GM12878 (cell line): Measurements from ENCODE around the gene LYPD5. TPM values are rescaled to one million over a fixed set of nuclear protein-coding genes. Genes with fewer than 3 reads are reported as not detected.

ENCODE experiments used
- ATAC-seq: fragments of 200-7000 bp; cut with Tn5 transposase; 3 replicates; pipeline ENCODE4 v1.9.1; 2020; ENCODE audit warnings: mild to moderate bottlenecking, moderate library complexity
- BruUV-seq: library from RNA; stranded (reverse); fragments of 400-500 nt; replicated peaks from 2 replicates; lab custom pipeline; 2021; lab: Mats Ljungman, UMichigan
- CTCF ChIA-PET: fragments of 300-600 bp; sonication (Branson Sonifier 250); formaldehyde crosslinking; extraction: SDS; loops from one replicate; lab custom pipeline; 2021; ENCODE audit warnings: inconsistent platforms; lab: Yijun Ruan, JAX
- POLR2A ChIA-PET: fragments of 350-600 bp; formaldehyde crosslinking; extraction: SDS; loops from one replicate; lab custom pipeline; 2021; ENCODE audit warnings: inconsistent platforms; lab: Charles Lee
- RAD21 ChIA-PET: fragments of 300-600 bp; sonication (Branson Sonifier 250); formaldehyde crosslinking; loops from one replicate; lab custom pipeline; 2023; ENCODE audit warnings: antibody characterized with exemption; ENCODE audit not compliant: unreplicated experiment; lab: Charles Lee
- SMC1A ChIA-PET: fragments of 300-600 bp; sonication (Branson Sonifier 250); formaldehyde crosslinking; loops from one replicate; lab custom pipeline; 2023; ENCODE audit not compliant: unreplicated experiment, uncharacterized antibody; lab: Charles Lee
- DNase-seq: peaks from one replicate; pipeline ENCODE4 v3.0.0-alpha.2; 2011; ENCODE audit warnings: low read depth, low spot score
- FAIRE-seq: peaks from 3 replicates; lab custom pipeline; 2011; peaks lifted over from hg19 to GRCh38; lab: Jason Lieb, UNC
- H2AFZ ChIP-seq: 2 replicates; pipeline ENCODE4 v1.6.0; 2011; ENCODE audit warnings: low read depth, low read length, control low read depth; ENCODE audit not compliant: control insufficient read depth
- H3K27ac ChIP-seq: 2 replicates; pipeline ENCODE4 v1.5.1; 2011; ENCODE audit warnings: control low read depth; ENCODE audit not compliant: control insufficient read depth, insufficient read depth
- H3K27me3 ChIP-seq, 2 experiments: replicated peaks in 1 of 2; 2 replicates each; pipeline versions ENCODE4 v1.6.0 to v1.6.1; 2011; ENCODE audit warnings: low read length in 1 of 2; ENCODE audit not compliant: control insufficient read depth in 2 of 2, insufficient read depth in 2 of 2
- H3K36me3 ChIP-seq, 2 experiments: 2 replicates each; pipeline ENCODE4 v1.5.1; 2011; ENCODE audit warnings: low read length in 1 of 2; ENCODE audit not compliant: control insufficient read depth in 2 of 2, insufficient read depth in 2 of 2
- H3K4me1 ChIP-seq: 2 replicates; pipeline ENCODE4 v1.6.1; 2011; ENCODE audit warnings: mild to moderate bottlenecking, low read length, moderate library complexity, mixed read lengths; ENCODE audit not compliant: control insufficient read depth, insufficient read depth
- H3K4me2 ChIP-seq: 2 replicates; pipeline ENCODE4 v1.6.0; 2011; ENCODE audit warnings: control low read depth; ENCODE audit not compliant: control insufficient read depth, insufficient read depth
- H3K4me3 ChIP-seq: fragments of 200-600 bp; sonication (generic); 2 replicates; pipeline ENCODE4 v1.5.1; 2016
- H3K79me2 ChIP-seq: 2 replicates; pipeline ENCODE4 v1.6.0; 2011; ENCODE audit warnings: low read length; ENCODE audit not compliant: control insufficient read depth, insufficient read depth
- H3K9ac ChIP-seq: 2 replicates; pipeline ENCODE4 v1.8.0; 2011; ENCODE audit warnings: low read length, control low read depth, mixed read lengths; ENCODE audit not compliant: control insufficient read depth, insufficient read depth
- H3K9me3 ChIP-seq: replicated peaks from 3 replicates; pipeline ENCODE4 v1.5.1; 2011; ENCODE audit warnings: mild to moderate bottlenecking, low read length; ENCODE audit not compliant: control insufficient read depth, insufficient read depth
- H4K20me1 ChIP-seq: 2 replicates; pipeline ENCODE4 v1.6.0; 2011; ENCODE audit not compliant: control insufficient read depth, insufficient read depth
- WGBS: methylation state at CpG from one replicate; pipeline ENCODE4 v1.1.6; 2016; ENCODE audit warnings: low lambda C conversion rate; ENCODE audit not compliant: insufficient replicate concordance, insufficient coverage; ENCODE audit errors: missing lambda C conversion rate; 5-methylcytosine and 5-hydroxymethylcytosine counted together
- in situ Hi-C: fragments of 300-500 bp; cut with MboI; formaldehyde crosslinking; loops from 9 replicates; pipeline ENCODE4 v1.14.3; 2018; ENCODE audit warnings: mixed read lengths
- intact Hi-C: fragments of 100-400 bp; cut with micrococcal nuclease; formaldehyde crosslinking; loops from one replicate; pipeline ENCODE4 v1.14.2; 2022; ENCODE audit not compliant: unreplicated experiment
- polyA plus RNA-seq, 11 experiments: library from polyadenylated mRNA; depleted of rRNA in 4 of 11; unstranded in 6 of 11; stranded (reverse) in 5 of 11; fragments of >200 nt; fragmentation: Nextera tagmentation in 4 of 11; fragmentation: Illumina TruSeq in 1 of 11; extraction: Ambion mirVana in 4 of 11; extraction: Trizol in 1 of 11; gene quantifications; 1 replicate in 1 of 11; 2 replicates in 10 of 11; pipeline versions ENCODE4 v1.2.1 to v1.2.3, GENCODE V29; 2011 to 2016; ENCODE audit warnings: inconsistent platforms in 2 of 11, missing spikeins in 2 of 11, low read depth in 1 of 11
- total RNA-seq, 4 experiments: library from RNA; depleted of rRNA in 3 of 4; stranded (reverse); fragments of >200 nt in 3 of 4; fragmentation: Illumina TruSeq in 1 of 4; extraction: Trizol in 1 of 4; gene quantifications; 2 replicates each; pipeline versions ENCODE4 v1.2.1 to v1.2.3, GENCODE V29; 2013 to 2021
- TF ChIP-seq, protein P1 (sequence below): IDR thresholded peaks from 2 replicates; pipeline ENCODE4 v1.6.1; 2012; ENCODE audit warnings: low read length, inconsistent platforms
- TF ChIP-seq, protein P2 (sequence below): fragments of 450-650 bp; IDR thresholded peaks from 2 replicates; pipeline ENCODE4 v1.6.1; 2017; ENCODE audit warnings: mild to moderate bottlenecking

LYPD5 gene
- total and polyA plus RNA-seq, 10 of the 15 experiments (the other 5 are each of a cell fraction or from before 2014, with no cell fraction given) = 0.04 to 2.2 (median 0.69) TPM; not detected in 1

DNA sequence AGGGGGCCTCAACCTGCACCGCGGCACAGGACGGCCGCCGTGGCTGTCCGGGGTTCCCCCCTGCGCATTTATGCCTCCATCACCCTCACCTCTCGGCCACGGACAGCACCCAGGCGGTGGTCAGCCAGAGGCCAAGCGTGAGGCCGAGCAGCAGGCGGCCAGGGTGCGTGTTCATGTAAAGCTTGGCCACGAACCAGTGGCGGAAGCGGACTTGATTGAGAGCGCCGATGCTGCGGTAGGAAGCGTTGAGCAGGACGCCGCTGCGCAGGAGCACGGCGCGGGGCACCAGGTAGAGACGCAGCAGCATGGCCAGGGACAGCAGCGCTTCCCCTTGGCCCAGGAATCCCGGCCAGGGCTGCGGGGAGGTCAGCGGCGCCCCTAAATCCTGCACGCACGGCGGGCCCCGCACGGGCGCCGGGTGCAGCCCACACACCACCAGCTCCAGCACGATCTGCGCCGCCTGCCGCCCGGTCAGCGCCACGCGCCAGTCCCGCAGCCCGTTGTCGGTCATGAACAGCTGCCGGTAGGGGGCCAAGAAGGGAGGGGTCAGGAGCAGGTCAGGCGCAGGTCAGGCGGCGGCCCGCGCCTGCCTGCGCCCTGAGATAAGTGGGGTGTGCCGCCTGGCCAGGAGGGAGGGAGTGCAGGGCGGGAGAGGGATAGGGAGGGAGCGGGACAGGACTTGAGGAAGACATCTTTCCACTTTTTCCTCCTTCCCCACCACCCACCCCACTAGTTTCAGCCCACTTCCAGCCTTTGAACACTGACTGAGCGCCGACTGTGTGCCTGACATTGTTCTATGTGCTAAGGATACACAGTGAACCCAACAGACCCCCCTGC lies 27.9 kb downstream of the LYPD5 start:
- Histone ChIP-seq H4K20me1 (no peaks in the 10 kb centered on the region), H3K9ac (no peak overlapping the region), H3K4me1 (peaks cover 30% of the 10 kb centered on the region), H2AFZ (no peak overlapping the region), H3K4me2 (no peak overlapping the region), H3K9me3 (no peaks in the 10 kb centered on the region), H3K27me3 (no peaks in the 10 kb centered on the region), H3K27ac (no peak overlapping the region), H3K4me3 (no peak overlapping the region), H3K36me3 (peaks cover 34 to 39% of the 10 kb centered on the region in 2 experiments), H3K79me2 (peaks cover 43% of the 10 kb centered on the region)
- TF ChIP-seq, protein P1, sequence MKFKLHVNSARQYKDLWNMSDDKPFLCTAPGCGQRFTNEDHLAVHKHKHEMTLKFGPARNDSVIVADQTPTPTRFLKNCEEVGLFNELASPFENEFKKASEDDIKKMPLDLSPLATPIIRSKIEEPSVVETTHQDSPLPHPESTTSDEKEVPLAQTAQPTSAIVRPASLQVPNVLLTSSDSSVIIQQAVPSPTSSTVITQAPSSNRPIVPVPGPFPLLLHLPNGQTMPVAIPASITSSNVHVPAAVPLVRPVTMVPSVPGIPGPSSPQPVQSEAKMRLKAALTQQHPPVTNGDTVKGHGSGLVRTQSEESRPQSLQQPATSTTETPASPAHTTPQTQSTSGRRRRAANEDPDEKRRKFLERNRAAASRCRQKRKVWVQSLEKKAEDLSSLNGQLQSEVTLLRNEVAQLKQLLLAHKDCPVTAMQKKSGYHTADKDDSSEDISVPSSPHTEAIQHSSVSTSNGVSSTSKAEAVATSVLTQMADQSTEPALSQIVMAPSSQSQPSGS = no peak
- TF ChIP-seq, protein P2, sequence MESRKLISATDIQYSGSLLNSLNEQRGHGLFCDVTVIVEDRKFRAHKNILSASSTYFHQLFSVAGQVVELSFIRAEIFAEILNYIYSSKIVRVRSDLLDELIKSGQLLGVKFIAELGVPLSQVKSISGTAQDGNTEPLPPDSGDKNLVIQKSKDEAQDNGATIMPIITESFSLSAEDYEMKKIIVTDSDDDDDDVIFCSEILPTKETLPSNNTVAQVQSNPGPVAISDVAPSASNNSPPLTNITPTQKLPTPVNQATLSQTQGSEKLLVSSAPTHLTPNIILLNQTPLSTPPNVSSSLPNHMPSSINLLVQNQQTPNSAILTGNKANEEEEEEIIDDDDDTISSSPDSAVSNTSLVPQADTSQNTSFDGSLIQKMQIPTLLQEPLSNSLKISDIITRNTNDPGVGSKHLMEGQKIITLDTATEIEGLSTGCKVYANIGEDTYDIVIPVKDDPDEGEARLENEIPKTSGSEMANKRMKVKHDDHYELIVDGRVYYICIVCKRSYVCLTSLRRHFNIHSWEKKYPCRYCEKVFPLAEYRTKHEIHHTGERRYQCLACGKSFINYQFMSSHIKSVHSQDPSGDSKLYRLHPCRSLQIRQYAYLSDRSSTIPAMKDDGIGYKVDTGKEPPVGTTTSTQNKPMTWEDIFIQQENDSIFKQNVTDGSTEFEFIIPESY = peak; percentile 54; the same call in 1 of the 2 replicates
- FAIRE-seq = no peak
- ChIA-PET SMC1A (interaction anchor here (8.0 to 8.3 kb wide), 2 partner anchors 14 to 29 kb away, joined by 69 to 325 read pairs; partner anchors contain the start of gene SMG9), RAD21 (interaction anchor here (7.2 kb wide), 1 partner anchor 28 kb away, joined by 118 read pairs; no protein-coding TSS in a partner anchor), POLR2A (interaction anchor here (8.0 kb wide), 1 partner anchor 14 kb away, joined by 389 read pairs; the partner anchor contains the start of gene SMG9), CTCF (interaction anchor here (1.0 to 9.2 kb wide), 3 partner anchors 13 to 35 kb away, joined by 3 to 324 read pairs (median 144); partner anchors contain the start of gene SMG9)
- ATAC-seq = no peak
- WGBS = 93% methylated on average over 46 of the region's 63 CpGs
- no peak for DNase-seq
- in situ Hi-C loops = loop anchor here (25.0 kb wide), 2 partner anchors 1688 to 1837 kb away; partner anchors contain the start of genes ERFL and FOSB
- no TSS peak for BruUV-seq
- intact Hi-C loops = no loop called here
